Effector CD4-positive, alpha-beta T cell (primary cell): ENCODE data around the gene CD109.
"Not testable (repeated sequence)": the region's sequence is repeated elsewhere in the genome, so short reads cannot be mapped to it uniquely, and the experiment has no call there.

Experiments
- DNase-seq: peaks from one replicate; pipeline ENCODE4 v3.0.0-alpha.2; 2020

The CD109 gene

GRCh38 chr6:73796881-73797280, 100.9 kb downstream of the CD109 start:
- DNase-seq, result no peak

- DNase-seq, result no peak
These were observed 101.9 kb downstream of the CD109 start for GRCh38 chr6:73797861-73798260.

- no peak for DNase-seq
These were observed 102.6 kb downstream of the CD109 start for GRCh38 chr6:73798592-73798991.

GRCh38 chr6:73800997-73801396, 105.0 kb downstream of the CD109 start:
- no peak for DNase-seq

GRCh38 chr6:73801652-73802268, 105.8 kb downstream of the CD109 start:
- DNase-seq, result no peak

- DNase-seq, result no peak
These were observed 106.4 kb downstream of the CD109 start for GRCh38 chr6:73802366-73802765.

GRCh38 chr6:73803562-73804241, 107.7 kb downstream of the CD109 start:
- DNase-seq, result no peak

- not testable (repeated sequence) for DNase-seq
These were observed 109.2 kb downstream of the CD109 start for GRCh38 chr6:73805221-73805620.

GRCh38 chr6:73805982-73806381, 110.0 kb downstream of the CD109 start:
- DNase-seq, result not testable (repeated sequence)

GRCh38 chr6:73811706-73812105, 115.7 kb downstream of the CD109 start:
- no peak for DNase-seq

- DNase-seq, result no peak
These were observed 121.2 kb downstream of the CD109 start for GRCh38 chr6:73817253-73817652.

- DNase-seq, result no peak
These were observed 127.2 kb downstream of the CD109 start for GRCh38 chr6:73823046-73823735.

- DNase-seq, result no peak
These were observed 127.8 kb downstream of the CD109 start for GRCh38 chr6:73823832-73824231.

GRCh38 chr6:73826571-73826970, 130.6 kb downstream of the CD109 start:
- no peak for DNase-seq

GRCh38 chr6:73830119-73830518, 134.1 kb downstream of the CD109 start:
- no peak for DNase-seq

GRCh38 chr6:73832313-73832712, 136.3 kb downstream of the CD109 start:
- no peak for DNase-seq

- not testable (repeated sequence) for DNase-seq
These were observed 148.7 kb downstream of the CD109 start for GRCh38 chr6:73844696-73845095.

GRCh38 chr6:73851048-73851447, 155.0 kb downstream of the CD109 start:
- not testable (repeated sequence) for DNase-seq

- peak; percentile 22 for DNase-seq
These were observed 159.2 kb downstream of the CD109 start for GRCh38 chr6:73854998-73855718.

- no peak for DNase-seq
These were observed 161.4 kb downstream of the CD109 start for GRCh38 chr6:73857341-73857890.

GRCh38 chr6:73858376-73858775, 162.4 kb downstream of the CD109 start:
- DNase-seq, result no peak

- no peak for DNase-seq
These were observed 164.3 kb downstream of the CD109 start for GRCh38 chr6:73860303-73860702.

- no peak for DNase-seq
These were observed 170.3 kb downstream of the CD109 start for GRCh38 chr6:73866305-73866704.
